ENCODE measurements around the gene IL20RB. TPM values are rescaled to one million over a fixed set of nuclear protein-coding genes. Genes with fewer than 3 reads are reported as not detected.

IL20RB gene, protein sequence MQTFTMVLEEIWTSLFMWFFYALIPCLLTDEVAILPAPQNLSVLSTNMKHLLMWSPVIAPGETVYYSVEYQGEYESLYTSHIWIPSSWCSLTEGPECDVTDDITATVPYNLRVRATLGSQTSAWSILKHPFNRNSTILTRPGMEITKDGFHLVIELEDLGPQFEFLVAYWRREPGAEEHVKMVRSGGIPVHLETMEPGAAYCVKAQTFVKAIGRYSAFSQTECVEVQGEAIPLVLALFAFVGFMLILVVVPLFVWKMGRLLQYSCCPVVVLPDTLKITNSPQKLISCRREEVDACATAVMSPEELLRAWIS
- 75.2 and 175 TPM in 2 replicates for total RNA-seq

GRCh38 chr3:136957751-136958288, at the start of gene IL20RB:
Gene IL20RB (plus strand): TSS chr3:136957983. CDS start chr3:136958114, 131 bp downstream.

Other genes starting within 250 kb of the IL20RB start
- 10.2 and 11.2 TPM in 2 replicates for gene STAG1, start 205.6 kb upstream of the IL20RB start, total RNA-seq
- gene SLC35G2, start 138.9 kb upstream of the IL20RB start, total RNA-seq: 7.3 and 8.2 TPM in 2 replicates
- gene NCK1, start 95.8 kb upstream of the IL20RB start, total RNA-seq: 25.2 and 27.0 TPM in 2 replicates